Stomach (tissue), 4 donors: ENCODE results near the gene BPTF.

Source experiments
- EP300 ChIP-seq: sonication (generic); formaldehyde crosslinking; IDR thresholded peaks from one replicate; pipeline ENCODE4 v1.6.1; 2017; ENCODE audit warnings: antibody characterized with exemption
- POLR2AphosphoS5 ChIP-seq, 3 donors: sonication (generic); formaldehyde crosslinking; IDR thresholded peaks; one replicate each; pipeline ENCODE4 v1.6.1; 2016; ENCODE audit warnings: antibody characterized with exemption in 3 of 3
- TF ChIP-seq, protein P1 (sequence below), 7 experiments: fragments of 450-650 bp in 4 of 7; fragments of 200-600 bp in 3 of 7; sonication (generic) in 3 of 7; IDR thresholded peaks; one replicate each; pipeline ENCODE4 v1.5.1; 2016 to 2019; ENCODE audit warnings: antibody characterized with exemption in 7 of 7, control low read depth in 2 of 7, mild to moderate bottlenecking in 1 of 7

- TF ChIP-seq, protein P1, sequence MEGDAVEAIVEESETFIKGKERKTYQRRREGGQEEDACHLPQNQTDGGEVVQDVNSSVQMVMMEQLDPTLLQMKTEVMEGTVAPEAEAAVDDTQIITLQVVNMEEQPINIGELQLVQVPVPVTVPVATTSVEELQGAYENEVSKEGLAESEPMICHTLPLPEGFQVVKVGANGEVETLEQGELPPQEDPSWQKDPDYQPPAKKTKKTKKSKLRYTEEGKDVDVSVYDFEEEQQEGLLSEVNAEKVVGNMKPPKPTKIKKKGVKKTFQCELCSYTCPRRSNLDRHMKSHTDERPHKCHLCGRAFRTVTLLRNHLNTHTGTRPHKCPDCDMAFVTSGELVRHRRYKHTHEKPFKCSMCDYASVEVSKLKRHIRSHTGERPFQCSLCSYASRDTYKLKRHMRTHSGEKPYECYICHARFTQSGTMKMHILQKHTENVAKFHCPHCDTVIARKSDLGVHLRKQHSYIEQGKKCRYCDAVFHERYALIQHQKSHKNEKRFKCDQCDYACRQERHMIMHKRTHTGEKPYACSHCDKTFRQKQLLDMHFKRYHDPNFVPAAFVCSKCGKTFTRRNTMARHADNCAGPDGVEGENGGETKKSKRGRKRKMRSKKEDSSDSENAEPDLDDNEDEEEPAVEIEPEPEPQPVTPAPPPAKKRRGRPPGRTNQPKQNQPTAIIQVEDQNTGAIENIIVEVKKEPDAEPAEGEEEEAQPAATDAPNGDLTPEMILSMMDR (IDR thresholded peaks at IDR 0.05) = no peak
- TF ChIP-seq POLR2AphosphoS5 (IDR thresholded peaks at IDR 0.05) = no peak
- TF ChIP-seq EP300 = no peak
Observed at GRCh38 chr17:67950945-67951344, 125.6 kb downstream of the BPTF start.
